Measurements from ENCODE around the gene CCDC40.

- TF ChIP-seq, protein P1, sequence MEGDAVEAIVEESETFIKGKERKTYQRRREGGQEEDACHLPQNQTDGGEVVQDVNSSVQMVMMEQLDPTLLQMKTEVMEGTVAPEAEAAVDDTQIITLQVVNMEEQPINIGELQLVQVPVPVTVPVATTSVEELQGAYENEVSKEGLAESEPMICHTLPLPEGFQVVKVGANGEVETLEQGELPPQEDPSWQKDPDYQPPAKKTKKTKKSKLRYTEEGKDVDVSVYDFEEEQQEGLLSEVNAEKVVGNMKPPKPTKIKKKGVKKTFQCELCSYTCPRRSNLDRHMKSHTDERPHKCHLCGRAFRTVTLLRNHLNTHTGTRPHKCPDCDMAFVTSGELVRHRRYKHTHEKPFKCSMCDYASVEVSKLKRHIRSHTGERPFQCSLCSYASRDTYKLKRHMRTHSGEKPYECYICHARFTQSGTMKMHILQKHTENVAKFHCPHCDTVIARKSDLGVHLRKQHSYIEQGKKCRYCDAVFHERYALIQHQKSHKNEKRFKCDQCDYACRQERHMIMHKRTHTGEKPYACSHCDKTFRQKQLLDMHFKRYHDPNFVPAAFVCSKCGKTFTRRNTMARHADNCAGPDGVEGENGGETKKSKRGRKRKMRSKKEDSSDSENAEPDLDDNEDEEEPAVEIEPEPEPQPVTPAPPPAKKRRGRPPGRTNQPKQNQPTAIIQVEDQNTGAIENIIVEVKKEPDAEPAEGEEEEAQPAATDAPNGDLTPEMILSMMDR (conservative IDR thresholded peaks at IDR 0.05) = no peak
- TF ChIP-seq EZH2 (IDR thresholded peaks at IDR 0.05; ENCODE audit: low read depth) = no peak
Measured at GRCh38 chr17:80053102-80053501, 16.7 kb downstream of the CCDC40 start.
